ENCODE measurements around the gene ATRIP.

DNA sequence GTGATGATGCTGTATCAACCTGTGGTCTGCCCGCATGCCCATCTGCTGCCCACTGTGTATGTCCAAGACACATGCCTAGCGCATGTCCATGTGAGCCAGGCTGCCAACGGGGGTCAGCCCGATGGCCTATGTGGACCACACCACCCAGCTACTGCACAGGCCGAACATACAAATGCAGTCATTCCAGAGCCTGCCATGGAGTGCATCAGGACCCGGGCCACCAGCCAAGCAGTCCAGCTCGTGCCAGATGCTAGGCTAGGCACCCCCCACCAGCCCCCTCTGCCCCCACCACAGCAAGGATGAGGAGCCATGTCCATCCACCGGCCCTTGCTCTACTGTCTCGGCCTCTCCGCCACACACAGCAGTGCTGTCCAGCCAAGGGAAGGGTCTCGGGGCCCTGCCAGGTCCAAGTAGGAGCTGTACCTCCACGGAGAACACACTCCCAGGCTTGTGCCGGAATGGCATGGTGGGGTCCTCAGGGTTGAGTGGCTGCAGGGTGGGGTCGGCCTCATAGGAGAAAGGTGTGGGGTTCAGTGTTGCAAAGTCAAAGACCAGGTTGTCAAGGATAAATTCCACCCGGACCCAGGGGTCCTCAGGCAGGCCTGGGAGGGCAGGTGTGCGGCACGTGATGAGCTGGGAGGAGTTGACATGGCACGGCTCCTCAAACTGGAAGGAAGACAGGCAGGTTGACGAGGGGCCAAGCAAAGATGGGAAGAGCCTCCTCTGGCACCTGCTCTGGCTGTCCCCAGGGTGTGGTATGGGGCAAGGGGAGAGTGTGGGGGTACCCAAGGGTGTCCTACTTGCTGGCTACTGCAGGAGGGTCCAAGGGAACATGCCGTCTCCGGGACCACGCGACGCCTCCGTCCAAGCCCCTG is 31.9 kb upstream of the ATRIP start:
- TF ChIP-seq, protein P1, sequence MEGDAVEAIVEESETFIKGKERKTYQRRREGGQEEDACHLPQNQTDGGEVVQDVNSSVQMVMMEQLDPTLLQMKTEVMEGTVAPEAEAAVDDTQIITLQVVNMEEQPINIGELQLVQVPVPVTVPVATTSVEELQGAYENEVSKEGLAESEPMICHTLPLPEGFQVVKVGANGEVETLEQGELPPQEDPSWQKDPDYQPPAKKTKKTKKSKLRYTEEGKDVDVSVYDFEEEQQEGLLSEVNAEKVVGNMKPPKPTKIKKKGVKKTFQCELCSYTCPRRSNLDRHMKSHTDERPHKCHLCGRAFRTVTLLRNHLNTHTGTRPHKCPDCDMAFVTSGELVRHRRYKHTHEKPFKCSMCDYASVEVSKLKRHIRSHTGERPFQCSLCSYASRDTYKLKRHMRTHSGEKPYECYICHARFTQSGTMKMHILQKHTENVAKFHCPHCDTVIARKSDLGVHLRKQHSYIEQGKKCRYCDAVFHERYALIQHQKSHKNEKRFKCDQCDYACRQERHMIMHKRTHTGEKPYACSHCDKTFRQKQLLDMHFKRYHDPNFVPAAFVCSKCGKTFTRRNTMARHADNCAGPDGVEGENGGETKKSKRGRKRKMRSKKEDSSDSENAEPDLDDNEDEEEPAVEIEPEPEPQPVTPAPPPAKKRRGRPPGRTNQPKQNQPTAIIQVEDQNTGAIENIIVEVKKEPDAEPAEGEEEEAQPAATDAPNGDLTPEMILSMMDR (IDR thresholded peaks at IDR 0.05; ENCODE audit: poor library complexity, severe bottlenecking) = no peak
- TF ChIP-seq EZH2 (IDR thresholded peaks at IDR 0.05; ENCODE audit: borderline replicate concordance, insufficient read depth, low read length, poor library complexity, severe bottlenecking) (no peak), SMC3 (conservative IDR thresholded peaks at IDR 0.05; ENCODE audit: poor library complexity) (no peak)

Measured in neural cell (in vitro differentiated cells).